Inferior parietal cortex (tissue), 1 donor: ENCODE data around the gene FBXO47.
"Not testable (repeated sequence)": the region's sequence is repeated elsewhere in the genome, so short reads cannot be mapped to it uniquely, and the experiment has no call there.

ENCODE experiments used
- DNase-seq: peaks from one replicate; pipeline ENCODE4 v3.0.0-alpha.2; 2016; ENCODE audit errors: extremely low spot score

FBXO47 gene

GRCh38 chr17:38980490-38981217, 13.5 kb upstream of the FBXO47 start:
- no peak for DNase-seq

- DNase-seq: no peak
Measured at GRCh38 chr17:38978180-38978579, 11.0 kb upstream of the FBXO47 start.

- DNase-seq: not testable (repeated sequence)
Measured at GRCh38 chr17:38976187-38976551, 9.0 kb upstream of the FBXO47 start.

GRCh38 chr17:38970804-38971203, 3.6 kb upstream of the FBXO47 start:
- no peak for DNase-seq

- DNase-seq: no peak
Measured at GRCh38 chr17:38970128-38970527, 2.9 kb upstream of the FBXO47 start.

GRCh38 chr17:38969281-38969680, 2.1 kb upstream of the FBXO47 start:
- DNase-seq: no peak

GRCh38 chr17:38961413-38961812, 5.8 kb downstream of the FBXO47 start:
- DNase-seq: no peak

GRCh38 chr17:38960402-38960801, 6.8 kb downstream of the FBXO47 start:
- DNase-seq: no peak

GRCh38 chr17:38959508-38959907, 7.7 kb downstream of the FBXO47 start:
- no peak for DNase-seq

- DNase-seq: no peak
Measured at GRCh38 chr17:38958756-38959155, 8.4 kb downstream of the FBXO47 start.

GRCh38 chr17:38958326-38958725, 8.9 kb downstream of the FBXO47 start:
- no peak for DNase-seq

- DNase-seq: not testable (repeated sequence)
Measured at GRCh38 chr17:38953800-38954199, 13.4 kb downstream of the FBXO47 start.

GRCh38 chr17:38947189-38947588, 20.0 kb downstream of the FBXO47 start:
- DNase-seq: no peak

GRCh38 chr17:38943607-38944006, 23.6 kb downstream of the FBXO47 start:
- DNase-seq: no peak

- no peak for DNase-seq
Measured at GRCh38 chr17:38942696-38943334, 24.4 kb downstream of the FBXO47 start.

- DNase-seq: no peak
Measured at GRCh38 chr17:38940404-38940803, 26.8 kb downstream of the FBXO47 start.

- no peak for DNase-seq
Measured at GRCh38 chr17:38939987-38940386, 27.2 kb downstream of the FBXO47 start.

GRCh38 chr17:38933962-38934361, 33.2 kb downstream of the FBXO47 start:
- not testable (repeated sequence) for DNase-seq

- DNase-seq: not testable (repeated sequence)
Measured at GRCh38 chr17:38930782-38931181, 36.4 kb downstream of the FBXO47 start.

GRCh38 chr17:38926293-38927070, 40.7 kb downstream of the FBXO47 start:
- no peak for DNase-seq

GRCh38 chr17:38925263-38925995, 41.8 kb downstream of the FBXO47 start, which contains the start of gene LASP1NB:
LASP1NB (plus strand) TSS chr17:38925614.
- peak; percentile 83 for DNase-seq
